Keratinocyte (primary cell): ENCODE results near the gene IFT43. TPM values are rescaled to one million over a fixed set of nuclear protein-coding genes. Genes with fewer than 3 reads are reported as not detected.

Experiments
- DNase-seq: peaks from one replicate; pipeline ENCODE4 v3.0.0-alpha.2; 2011; ENCODE audit warnings: low read depth, missing footprints, low spot score
- FAIRE-seq: peaks from 2 replicates; lab custom pipeline; 2011; peaks lifted over from hg19 to GRCh38; lab: Jason Lieb, UNC
- H2AFZ ChIP-seq: 2 replicates; pipeline ENCODE4 v1.6.0; 2012; ENCODE audit warnings: low read length, control low read depth, inconsistent platforms; ENCODE audit not compliant: control insufficient read depth
- H3K27ac ChIP-seq: 2 replicates; pipeline ENCODE4 v1.5.1; 2011; ENCODE audit warnings: low read length; ENCODE audit not compliant: control insufficient read depth, insufficient read depth
- H3K27me3 ChIP-seq: 3 replicates; pipeline ENCODE4 v1.6.0; 2011; ENCODE audit warnings: low read length; ENCODE audit not compliant: control insufficient read depth, insufficient read depth; ENCODE audit errors: extremely low read depth
- H3K36me3 ChIP-seq, 2 experiments: 2 replicates in 1 of 2; 3 replicates in 1 of 2; pipeline ENCODE4 v1.5.1; 2011; ENCODE audit warnings: low read length in 2 of 2, mild to moderate bottlenecking in 1 of 2; ENCODE audit not compliant: control insufficient read depth in 2 of 2, insufficient read depth in 2 of 2; ENCODE audit errors: extremely low read depth in 1 of 2
- H3K4me1 ChIP-seq: 3 replicates; pipeline ENCODE4 v1.5.1; 2011; ENCODE audit warnings: low read length; ENCODE audit not compliant: control insufficient read depth, insufficient read depth; ENCODE audit errors: extremely low read depth
- H3K4me2 ChIP-seq: 3 replicates; pipeline ENCODE4 v1.6.0; 2011; ENCODE audit warnings: low read depth, low read length; ENCODE audit not compliant: control insufficient read depth, insufficient read depth; ENCODE audit errors: extremely low read depth
- H3K4me3 ChIP-seq, 3 experiments: fragments of 200-600 bp in 1 of 3; sonication (generic) in 1 of 3; 2 replicates in 2 of 3; 3 replicates in 1 of 3; pipeline ENCODE4 v1.5.1; 2011 to 2016; ENCODE audit warnings: low read length in 3 of 3, mild to moderate bottlenecking in 3 of 3, control low read depth in 2 of 3, inconsistent platforms in 1 of 3, low read depth in 1 of 3, mixed read lengths in 1 of 3, mixed run types in 1 of 3, moderate library complexity in 1 of 3; ENCODE audit not compliant: control insufficient read depth in 2 of 3, insufficient read depth in 2 of 3; ENCODE audit errors: extremely low read depth in 1 of 3
- H3K79me2 ChIP-seq: 2 replicates; pipeline ENCODE4 v1.6.0; 2012; ENCODE audit warnings: low read length; ENCODE audit not compliant: control insufficient read depth, insufficient read depth
- H3K9ac ChIP-seq: 3 replicates; pipeline ENCODE4 v1.6.0; 2011; ENCODE audit warnings: low read length; ENCODE audit not compliant: control insufficient read depth, insufficient read depth; ENCODE audit errors: extremely low read depth
- H3K9me1 ChIP-seq: 3 replicates; pipeline ENCODE4 v1.6.0; 2011; ENCODE audit warnings: low read length; ENCODE audit not compliant: control insufficient read depth, insufficient read depth; ENCODE audit errors: extremely low read depth
- H3K9me3 ChIP-seq: 2 replicates; pipeline ENCODE4 v1.5.1; 2012; ENCODE audit warnings: low read depth, low read length; ENCODE audit not compliant: control insufficient read depth
- H4K20me1 ChIP-seq: 3 replicates; pipeline ENCODE4 v1.6.0; 2011; ENCODE audit warnings: low read length; ENCODE audit not compliant: control insufficient read depth, insufficient read depth; ENCODE audit errors: extremely low read depth
- EZH2 ChIP-seq: IDR thresholded peaks from one replicate; pipeline ENCODE4 v1.6.1; 2012; ENCODE audit warnings: inconsistent platforms, mild to moderate bottlenecking, low read length, moderate library complexity
- dilution Hi-C: fragments of 300-500 bp; cut with MboI; formaldehyde crosslinking; loops from one replicate; pipeline ENCODE4 v1.7.0; 2020; ENCODE audit warnings: low sequenced_read_pairs; ENCODE audit not compliant: extremely low pct_ligation_motif_present
- polyA plus RNA-seq, 5 experiments: library from polyadenylated mRNA; depleted of rRNA in 3 of 5; stranded (reverse) in 3 of 5; stranded (forward) in 1 of 5; unstranded in 1 of 5; fragments of >200 nt; gene quantifications; 1 replicate in 1 of 5; 2 replicates in 3 of 5; 3 replicates in 1 of 5; pipeline versions ENCODE4 v1.2.1 to v1.2.3, GENCODE V29; 2011 to 2012; ENCODE audit warnings: missing spikeins in 2 of 5, low read depth in 1 of 5, low replicate concordance in 1 of 5
- TF ChIP-seq, protein P1 (sequence below), 3 experiments: IDR thresholded peaks in 1 of 3; conservative IDR thresholded peaks in 1 of 3; optimal IDR thresholded peaks in 1 of 3; 2 replicates in 2 of 3; 3 replicates in 1 of 3; pipeline versions ENCODE3 to v1.5.1; 2011; ENCODE audit warnings: low read length in 3 of 3, mild to moderate bottlenecking in 3 of 3, moderate library complexity in 2 of 3, control low read depth in 1 of 3, inconsistent platforms in 1 of 3; ENCODE audit not compliant: insufficient read depth in 2 of 3; ENCODE audit errors: extremely low read depth in 1 of 3

IFT43 gene
- polyA plus RNA-seq, 1 donor (not counting 4 experiments of a cell fraction or from before 2014, with no cell fraction given): 41.6 TPM

DNA sequence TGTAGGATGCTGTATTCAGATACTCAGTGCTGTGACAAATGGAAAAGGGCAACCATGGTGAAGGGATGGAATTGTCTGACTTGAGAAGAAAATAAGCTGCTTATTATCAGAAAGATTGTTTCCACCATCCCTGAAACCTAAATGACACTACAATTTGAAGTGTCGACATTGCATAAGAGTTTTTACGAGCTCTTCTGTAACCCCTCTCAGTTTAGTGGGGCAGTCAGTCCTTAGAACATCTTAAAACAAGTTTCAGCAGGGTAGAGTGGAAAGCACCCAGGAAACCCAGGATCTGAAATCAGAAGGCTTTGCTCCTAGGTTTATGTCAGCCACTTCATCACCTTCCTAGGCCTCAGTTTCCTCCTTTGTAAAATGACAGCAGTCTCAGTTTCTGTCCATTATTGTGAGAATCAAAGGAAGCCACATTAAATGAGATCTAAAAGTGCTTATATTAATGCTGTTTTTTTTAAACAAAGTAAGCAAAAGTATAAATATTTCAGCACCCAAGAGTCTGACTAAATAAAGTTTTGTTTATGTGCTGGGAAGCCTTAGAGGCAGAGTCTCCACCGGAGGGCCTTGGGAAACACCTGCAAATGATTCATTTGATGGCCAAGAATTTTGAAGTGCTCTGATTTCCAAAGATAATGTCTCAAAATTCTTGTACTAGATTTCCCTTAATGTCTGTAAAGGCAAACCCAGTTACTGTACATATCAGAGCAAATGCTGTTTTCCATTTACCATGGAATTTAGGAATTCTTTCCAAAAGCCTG is 1.8 kb downstream of the IFT43 start:
- Histone ChIP-seq H3K9me1 (no peaks in the 10 kb centered on the region), H3K4me2 (no peak overlapping the region), H3K27ac (no peak overlapping the region), H3K36me3 (peaks cover 4 to 9% of the 10 kb centered on the region in 2 experiments), H2AFZ (no peak overlapping the region), H3K4me1 (peaks cover 17% of the 10 kb centered on the region), H3K4me3 (no peak overlapping the region), H3K9me3 (no peaks in the 10 kb centered on the region), H3K79me2 (peaks cover 10% of the 10 kb centered on the region), H3K9ac (no peak overlapping the region), H3K27me3 (no peaks in the 10 kb centered on the region), H4K20me1 (no peaks in the 10 kb centered on the region)
- TF ChIP-seq, protein P1, sequence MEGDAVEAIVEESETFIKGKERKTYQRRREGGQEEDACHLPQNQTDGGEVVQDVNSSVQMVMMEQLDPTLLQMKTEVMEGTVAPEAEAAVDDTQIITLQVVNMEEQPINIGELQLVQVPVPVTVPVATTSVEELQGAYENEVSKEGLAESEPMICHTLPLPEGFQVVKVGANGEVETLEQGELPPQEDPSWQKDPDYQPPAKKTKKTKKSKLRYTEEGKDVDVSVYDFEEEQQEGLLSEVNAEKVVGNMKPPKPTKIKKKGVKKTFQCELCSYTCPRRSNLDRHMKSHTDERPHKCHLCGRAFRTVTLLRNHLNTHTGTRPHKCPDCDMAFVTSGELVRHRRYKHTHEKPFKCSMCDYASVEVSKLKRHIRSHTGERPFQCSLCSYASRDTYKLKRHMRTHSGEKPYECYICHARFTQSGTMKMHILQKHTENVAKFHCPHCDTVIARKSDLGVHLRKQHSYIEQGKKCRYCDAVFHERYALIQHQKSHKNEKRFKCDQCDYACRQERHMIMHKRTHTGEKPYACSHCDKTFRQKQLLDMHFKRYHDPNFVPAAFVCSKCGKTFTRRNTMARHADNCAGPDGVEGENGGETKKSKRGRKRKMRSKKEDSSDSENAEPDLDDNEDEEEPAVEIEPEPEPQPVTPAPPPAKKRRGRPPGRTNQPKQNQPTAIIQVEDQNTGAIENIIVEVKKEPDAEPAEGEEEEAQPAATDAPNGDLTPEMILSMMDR (optimal IDR thresholded peaks at IDR 0.05 in 1 of 3, IDR thresholded peaks at IDR 0.05 in 1 of 3, conservative IDR thresholded peaks at IDR 0.05 in 1 of 3; ENCODE audit: extremely low read depth in 1 of 3, insufficient read depth in 2 of 3, low read length in 3 of 3): no peak
- TF ChIP-seq EZH2: no peak
- DNase-seq (no peak), FAIRE-seq (no peak)
- dilution Hi-C loops: no loop called here

GRCh38 chr14:75989134-75989533 is 3.6 kb downstream of the IFT43 start:
- TF ChIP-seq, protein P1 (optimal IDR thresholded peaks at IDR 0.05 in 1 of 3, IDR thresholded peaks at IDR 0.05 in 1 of 3, conservative IDR thresholded peaks at IDR 0.05 in 1 of 3; ENCODE audit: extremely low read depth in 1 of 3, insufficient read depth in 2 of 3, low read length in 3 of 3): no peak
- TF ChIP-seq EZH2: no peak
- DNase-seq: no peak

More at GRCh38 chr14:75989134-75989533, 3.6 kb downstream of the IFT43 start:
- no peaks in the 10 kb centered on the region for H3K9me3 ChIP-seq
- peaks cover 10% of the 10 kb centered on the region for H3K79me2 ChIP-seq
- H3K9ac ChIP-seq: no peak overlapping the region
- H3K4me1 ChIP-seq: peaks cover 13% of the 10 kb centered on the region
- no peak for FAIRE-seq
- no peaks in the 10 kb centered on the region for H3K27me3 ChIP-seq
- peaks cover 4 to 11% of the 10 kb centered on the region in 2 experiments for H3K36me3 ChIP-seq
- H3K27ac ChIP-seq: no peak overlapping the region
- no peak overlapping the region for H3K4me2 ChIP-seq
- H4K20me1 ChIP-seq: no peaks in the 10 kb centered on the region
- no peak overlapping the region for H2AFZ ChIP-seq
- no peaks in the 10 kb centered on the region for H3K9me1 ChIP-seq
- H3K4me3 ChIP-seq: no peak overlapping the region
- dilution Hi-C loops: no loop called here
